ENCODE measurements around the gene DMRTC2.

The DMRTC2 gene

GRCh38 chr19:41850381-41850780 is 5.5 kb downstream of the DMRTC2 start:
- H3K4me3 ChIP-seq (ENCODE audit: control insufficient read depth, low read depth, low read length): no peak overlapping the region
- DNase-seq (ENCODE audit: low read depth): no peak
- TF ChIP-seq CTCF (IDR thresholded peaks at IDR 0.05; ENCODE audit: control insufficient read depth, insufficient read depth, low read depth, low read length, missing control alignments): no peak

GRCh38 chr19:41851456-41851855 is 6.6 kb downstream of the DMRTC2 start:
- no peak for DNase-seq (ENCODE audit: low read depth)
- H3K4me3 ChIP-seq (ENCODE audit: control insufficient read depth, low read depth, low read length): no peak overlapping the region
- no peak for TF ChIP-seq CTCF (IDR thresholded peaks at IDR 0.05; ENCODE audit: control insufficient read depth, insufficient read depth, low read depth, low read length, missing control alignments)

- no peak overlapping the region for H3K4me3 ChIP-seq (ENCODE audit: control insufficient read depth, low read depth, low read length)
- TF ChIP-seq CTCF (IDR thresholded peaks at IDR 0.05; ENCODE audit: control insufficient read depth, insufficient read depth, low read depth, low read length, missing control alignments): no peak
- no peak for DNase-seq (ENCODE audit: low read depth)
Observed at GRCh38 chr19:41853344-41853743, 8.5 kb downstream of the DMRTC2 start.

- no peak for TF ChIP-seq CTCF (IDR thresholded peaks at IDR 0.05; ENCODE audit: control insufficient read depth, insufficient read depth, low read depth, low read length, missing control alignments)
- DNase-seq (ENCODE audit: low read depth): no peak
- H3K4me3 ChIP-seq (ENCODE audit: control insufficient read depth, low read depth, low read length): no peak overlapping the region
Observed at GRCh38 chr19:41853768-41854167, 8.9 kb downstream of the DMRTC2 start.

- no peak for TF ChIP-seq CTCF (IDR thresholded peaks at IDR 0.05; ENCODE audit: control insufficient read depth, insufficient read depth, low read depth, low read length, missing control alignments)
- no peak for DNase-seq (ENCODE audit: low read depth)
- peak overlapping the region; percentile 99 for H3K4me3 ChIP-seq (ENCODE audit: control insufficient read depth, low read depth, low read length)
Observed at GRCh38 chr19:41859213-41859617, 14.4 kb downstream of the DMRTC2 start.

GRCh38 chr19:41859618-41860418 is 15.0 kb downstream of the DMRTC2 start, which contains the start of gene RPS19:
TSS of gene RPS19 (plus strand) at chr19:41860255. CDS start at chr19:41860775, 520 bp downstream.
- TF ChIP-seq CTCF (IDR thresholded peaks at IDR 0.05; ENCODE audit: control insufficient read depth, insufficient read depth, low read depth, low read length, missing control alignments): peak; percentile 55
- peak; percentile 92 for DNase-seq (ENCODE audit: low read depth)
- H3K4me3 ChIP-seq (ENCODE audit: control insufficient read depth, low read depth, low read length): peak within 1 kb of the TSS; percentile 99
